GM18517 (cell line): ENCODE results near the gene SP1.
"Not testable (repeated sequence)": the region's sequence is repeated elsewhere in the genome, so short reads cannot be mapped to it uniquely, and the experiment has no call there.

ENCODE experiments used
- ATAC-seq: cut with Tn5 transposase; IDR thresholded peaks from one replicate; pipeline ENCODE4 v1.9.1; 2021; ENCODE audit warnings: mild to moderate bottlenecking, moderate library complexity; ENCODE audit not compliant: unreplicated experiment

SP1 gene

DNA sequence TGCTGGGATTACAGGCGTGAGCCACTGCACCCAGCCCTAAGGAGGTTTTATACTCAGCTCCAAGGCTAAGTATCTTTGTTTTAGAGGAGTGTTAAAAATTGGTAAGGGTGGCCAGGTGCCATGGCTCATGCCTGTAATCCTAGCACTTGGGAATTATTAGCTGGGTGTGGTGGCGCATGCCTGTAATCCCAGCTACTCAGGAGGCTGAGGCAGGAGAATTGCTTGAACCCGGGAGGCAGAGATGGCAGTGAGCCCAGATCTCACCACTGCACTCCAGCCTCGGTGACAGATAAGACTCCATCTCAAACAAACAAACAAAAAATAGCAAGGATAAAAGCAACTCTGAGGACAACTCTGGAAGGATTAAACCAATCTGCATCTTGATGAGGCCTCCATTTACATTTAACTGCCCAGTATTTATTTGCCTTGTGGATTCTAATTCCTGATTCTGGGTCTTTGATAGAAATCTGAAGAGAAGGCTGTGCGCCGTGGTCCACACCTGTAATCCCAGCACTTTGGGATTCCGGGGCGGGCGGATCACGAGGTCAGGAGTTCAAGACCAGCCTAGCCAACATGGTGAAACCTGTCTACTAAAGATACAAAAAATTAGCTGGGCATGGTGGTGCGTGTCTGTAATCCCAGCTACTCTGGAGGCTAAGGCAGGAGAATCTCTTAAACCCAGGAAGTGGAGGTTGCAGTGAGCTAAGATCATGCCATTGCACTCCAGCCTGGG lies 64.8 kb downstream of the SP1 start:
- ATAC-seq, result not testable (repeated sequence)

GRCh38 chr12:53450936-53451335 lies 71.0 kb downstream of the SP1 start:
- no peak for ATAC-seq

- ATAC-seq, result peak; percentile 96
Observed at GRCh38 chr12:53451661-53452158, 71.7 kb downstream of the SP1 start, which contains the start of gene PCBP2. PCBP2 (plus strand) TSS chr12:53452102; CDS start chr12:53454801, 2,699 bp downstream.

GRCh38 chr12:53452159-53453077 lies 72.4 kb downstream of the SP1 start:
- no peak for ATAC-seq

DNA sequence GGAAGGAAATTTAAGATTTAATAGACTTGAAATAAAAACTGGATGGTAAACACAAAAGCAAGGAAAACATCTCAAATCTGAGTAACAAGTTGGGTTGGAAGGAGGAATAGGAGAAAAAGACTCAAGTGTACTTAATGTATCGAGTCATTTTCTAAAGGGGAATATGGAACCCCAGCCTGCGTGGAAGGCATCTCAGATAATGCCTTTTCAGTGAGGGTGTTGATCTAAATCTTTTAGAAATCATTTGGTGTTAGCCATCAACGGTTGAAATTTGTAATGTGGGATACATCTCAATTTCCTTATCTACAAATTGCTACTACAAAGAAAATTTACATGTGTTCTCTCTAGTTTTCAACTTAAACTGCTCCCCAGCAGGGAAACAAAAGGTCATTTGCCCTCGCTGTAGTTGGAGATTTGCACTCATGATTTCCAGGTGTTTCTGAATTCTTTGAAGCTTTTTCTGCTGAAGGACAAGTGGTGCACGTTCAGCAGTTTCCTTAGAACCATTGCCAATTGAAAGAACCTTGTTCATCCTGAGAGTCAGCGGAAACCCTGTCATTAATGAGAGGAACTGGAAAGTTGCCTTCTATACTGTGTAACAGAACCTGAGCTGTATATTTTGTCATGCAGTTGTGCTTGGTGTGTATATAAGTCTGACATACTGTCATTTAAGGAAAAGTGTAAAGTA lies 74.1 kb downstream of the SP1 start:
- ATAC-seq, result no peak

DNA sequence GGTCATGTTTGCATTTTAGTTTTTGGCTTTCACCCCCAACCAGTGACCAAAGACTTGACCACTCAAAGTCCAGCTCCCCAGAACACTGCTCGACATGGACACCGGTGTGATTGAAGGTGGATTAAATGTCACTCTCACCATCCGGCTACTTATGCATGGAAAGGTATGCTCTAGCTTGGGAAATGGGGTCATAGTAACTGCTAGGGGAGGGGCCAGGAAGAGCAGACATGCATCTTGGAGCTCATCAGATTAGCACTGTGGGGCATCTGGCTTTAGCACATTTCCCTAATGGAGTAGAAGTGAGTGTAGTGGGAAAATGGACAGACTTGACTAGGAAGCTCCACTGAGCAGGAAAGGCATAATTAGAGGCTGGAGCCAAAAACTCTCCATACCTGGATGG lies 74.7 kb downstream of the SP1 start:
- no peak for ATAC-seq

DNA sequence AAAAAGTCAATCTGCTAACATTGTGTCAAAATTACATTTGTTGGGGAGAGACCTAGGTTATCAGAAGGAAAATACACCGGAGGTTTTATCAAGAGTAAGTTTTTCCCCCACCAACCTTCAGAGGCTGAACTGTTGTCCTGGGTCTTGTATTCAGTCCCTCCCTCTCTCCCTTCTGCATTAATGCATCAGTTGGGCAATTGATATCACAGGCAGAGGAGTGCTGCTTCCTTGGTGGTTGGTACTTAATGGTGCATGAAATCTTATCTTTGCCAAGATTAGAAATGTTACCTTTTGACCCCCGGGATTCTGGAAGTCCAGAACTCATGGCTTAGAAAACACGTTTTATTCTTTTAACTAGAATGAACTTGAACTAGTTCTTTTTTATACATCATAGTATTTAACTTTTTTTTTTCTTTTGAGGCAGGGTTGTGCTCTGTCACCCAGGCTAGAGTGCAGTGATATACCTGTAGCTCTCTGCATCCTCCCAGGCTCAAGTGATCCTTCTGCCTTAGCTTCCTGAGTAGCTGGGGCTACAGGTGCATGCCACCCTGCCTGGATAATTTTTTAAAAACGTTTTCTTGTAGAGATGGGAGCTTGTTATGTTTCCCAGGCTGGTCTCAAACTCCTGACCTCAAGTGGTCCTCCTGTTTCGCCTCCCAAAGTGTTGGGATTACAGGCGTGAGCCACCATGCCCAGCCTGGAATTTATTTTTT lies 76.8 kb downstream of the SP1 start:
- no peak for ATAC-seq

GRCh38 chr12:53459097-53459496 lies 79.1 kb downstream of the SP1 start:
- ATAC-seq, result no peak

DNA sequence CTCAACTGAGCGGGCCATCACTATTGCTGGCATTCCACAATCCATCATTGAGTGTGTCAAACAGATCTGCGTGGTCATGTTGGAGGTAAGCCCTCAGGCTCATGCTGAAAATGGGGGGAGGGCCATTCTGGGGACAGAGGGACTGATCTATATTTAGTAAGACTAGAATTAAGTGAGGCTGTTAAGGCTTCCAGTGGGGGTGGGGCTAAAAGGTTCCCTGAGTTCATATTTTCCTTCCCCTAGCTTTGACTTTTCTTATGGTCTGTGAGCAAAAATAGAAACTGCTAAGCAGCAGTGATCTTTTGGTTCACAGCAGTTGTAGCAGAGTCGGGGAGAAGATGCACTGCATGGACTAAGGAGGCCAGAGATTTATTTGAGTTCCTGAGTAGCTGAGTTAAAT lies 81.1 kb downstream of the SP1 start:
- ATAC-seq, result no peak

GRCh38 chr12:53461591-53461990 lies 81.6 kb downstream of the SP1 start:
- no peak for ATAC-seq

DNA sequence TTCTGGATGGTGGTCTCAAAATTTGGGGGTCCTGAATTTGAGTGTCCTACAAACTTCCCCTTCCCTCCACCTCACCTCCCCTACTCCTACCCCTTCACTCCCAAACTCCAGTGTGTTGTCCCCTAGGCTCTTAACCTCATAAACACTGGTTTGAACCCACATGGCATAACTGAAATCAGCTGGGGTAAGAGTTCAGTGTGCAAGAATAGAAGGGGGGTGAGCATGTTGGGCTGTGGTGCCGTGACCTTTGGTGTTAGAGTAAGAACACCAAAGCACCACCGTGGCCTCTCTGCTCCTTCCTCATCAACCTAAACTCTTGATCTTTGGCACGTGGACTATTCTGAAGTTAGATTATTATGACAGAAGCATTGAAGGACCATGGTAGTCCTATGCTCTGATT lies 83.0 kb downstream of the SP1 start:
- ATAC-seq, result no peak

DNA sequence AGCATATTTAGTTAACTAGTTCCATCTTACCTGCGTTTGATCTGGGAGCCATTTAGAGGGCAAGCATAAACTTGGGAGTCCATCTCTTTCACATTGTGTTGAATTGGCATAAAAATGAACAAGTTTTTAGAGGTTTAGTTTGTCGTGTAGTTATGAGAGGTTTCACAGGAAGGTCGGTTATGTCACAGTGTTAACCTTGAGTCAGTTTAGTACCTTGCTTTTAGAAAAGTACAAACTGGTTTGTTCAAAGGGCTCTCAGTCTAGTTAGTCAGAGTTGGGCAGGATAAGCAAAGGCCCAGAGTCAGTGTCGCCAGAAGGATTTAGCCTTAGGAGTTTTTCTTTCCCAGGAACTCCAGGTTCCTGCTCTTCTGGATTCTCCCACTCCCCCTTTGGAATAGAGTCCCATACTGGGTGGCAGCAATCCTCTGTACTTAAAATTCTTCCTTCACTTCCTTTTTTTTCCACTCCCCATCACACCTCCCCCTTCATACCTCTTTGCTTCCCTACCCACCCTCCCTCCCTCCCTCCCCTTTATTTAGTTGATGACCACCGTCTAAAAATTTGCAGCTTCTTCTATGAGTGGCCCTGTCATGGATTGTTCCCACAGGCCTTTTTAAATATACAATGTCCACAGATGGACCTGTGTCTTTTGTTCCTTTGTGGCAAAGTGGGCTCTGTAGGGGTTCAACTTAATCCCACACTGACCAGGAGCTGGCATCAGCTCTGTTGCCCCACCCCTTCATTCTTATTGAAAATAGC lies 84.0 kb downstream of the SP1 start:
- ATAC-seq, result no peak

DNA sequence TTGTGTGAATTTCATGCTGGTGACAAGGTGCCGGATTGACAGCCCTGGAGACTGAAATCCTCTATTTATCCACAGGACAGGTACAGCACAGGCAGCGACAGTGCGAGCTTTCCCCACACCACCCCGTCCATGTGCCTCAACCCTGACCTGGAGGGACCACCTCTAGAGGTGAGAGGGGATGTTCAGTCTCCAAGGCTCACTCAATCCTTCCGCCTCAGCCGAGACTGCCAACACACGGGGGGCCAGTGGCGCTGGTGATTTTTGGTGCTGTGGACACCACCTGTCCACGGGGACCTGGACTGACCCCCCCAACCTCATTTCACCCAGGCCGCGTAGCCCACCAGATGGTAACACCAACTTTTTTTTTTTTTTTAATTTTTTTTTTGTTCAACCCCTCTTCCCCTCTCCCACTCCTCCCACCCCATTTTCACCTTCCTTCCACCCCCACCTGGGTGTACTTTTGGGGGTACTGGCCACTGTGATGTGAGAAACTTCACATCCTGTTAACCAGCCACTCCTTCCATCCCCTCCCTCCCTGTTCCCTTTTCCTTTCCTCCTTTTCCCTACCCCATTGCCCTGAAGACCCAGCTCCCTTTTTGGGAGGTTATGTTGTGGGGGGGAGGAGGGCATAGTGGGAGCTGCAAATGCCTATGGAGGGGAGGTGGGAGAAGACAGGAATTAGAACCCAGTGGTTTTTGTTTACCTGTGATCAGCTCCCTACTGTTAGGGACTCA lies 84.9 kb downstream of the SP1 start:
- no peak for ATAC-seq

- no peak for ATAC-seq
Observed at GRCh38 chr12:53465679-53466078, 85.7 kb downstream of the SP1 start.
